BE2C (cell line): ENCODE measurements around the gene IGLL5.
"Not testable (repeated sequence)": the region's sequence is repeated elsewhere in the genome, so short reads cannot be mapped to it uniquely, and the experiment has no call there.

Experiments used
- DNase-seq: peaks from one replicate; pipeline ENCODE4 v3.0.0-alpha.2; 2020
- H3K27me3 ChIP-seq: fragments of 250-450 bp; sonication (Bioruptor Pico); 2 replicates; pipeline ENCODE4 v1.5.1; 2020; ENCODE audit warnings: mild to moderate bottlenecking
- H3K36me3 ChIP-seq: fragments of 250-450 bp; sonication (Bioruptor Pico); 2 replicates; pipeline ENCODE4 v1.5.1; 2020; ENCODE audit warnings: mild to moderate bottlenecking
- H3K4me1 ChIP-seq: fragments of 250-450 bp; sonication (Bioruptor Pico); 2 replicates; pipeline ENCODE4 v1.5.1; 2020
- H3K4me3 ChIP-seq: 2 replicates; pipeline ENCODE4 v1.5.1; 2011; ENCODE audit warnings: low read depth, low read length
- H3K9me3 ChIP-seq: fragments of 250-450 bp; sonication (Bioruptor Pico); 2 replicates; pipeline ENCODE4 v1.5.1; 2020
- TF ChIP-seq, protein P1 (sequence below): IDR thresholded peaks from 2 replicates; pipeline ENCODE4 v1.5.1; 2012; ENCODE audit warnings: mild to moderate bottlenecking, low read depth, low read length

The IGLL5 gene

DNA sequence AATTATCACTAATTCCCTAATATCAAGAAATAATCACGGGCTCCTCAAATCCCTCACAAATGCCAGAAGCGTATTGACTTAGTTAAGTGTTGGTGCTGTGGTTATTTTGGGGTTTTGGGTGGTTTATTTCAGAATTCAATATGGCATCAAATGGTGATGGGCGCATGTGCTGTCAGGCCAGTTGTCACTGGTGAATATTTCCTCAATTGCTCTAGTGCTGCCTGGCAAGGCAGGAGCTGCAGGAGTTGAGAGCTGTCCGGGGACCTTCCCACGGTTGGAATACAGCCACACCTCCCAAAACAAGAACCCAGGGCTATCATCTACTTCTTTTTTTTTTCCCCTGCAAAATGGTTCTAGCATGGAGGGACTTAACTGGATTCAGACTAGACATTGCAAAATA, 10.3 kb downstream of the IGLL5 start:
- no peaks in the 10 kb centered on the region for H3K9me3 ChIP-seq
- H3K4me3 ChIP-seq, result no peak overlapping the region
- H3K36me3 ChIP-seq, result no peaks in the 10 kb centered on the region
- no peak for DNase-seq
- H3K4me1 ChIP-seq, result no peaks in the 10 kb centered on the region
- peaks cover 4% of the 10 kb centered on the region; the same call in 1 of the 2 replicates for H3K27me3 ChIP-seq
- TF ChIP-seq, protein P1, sequence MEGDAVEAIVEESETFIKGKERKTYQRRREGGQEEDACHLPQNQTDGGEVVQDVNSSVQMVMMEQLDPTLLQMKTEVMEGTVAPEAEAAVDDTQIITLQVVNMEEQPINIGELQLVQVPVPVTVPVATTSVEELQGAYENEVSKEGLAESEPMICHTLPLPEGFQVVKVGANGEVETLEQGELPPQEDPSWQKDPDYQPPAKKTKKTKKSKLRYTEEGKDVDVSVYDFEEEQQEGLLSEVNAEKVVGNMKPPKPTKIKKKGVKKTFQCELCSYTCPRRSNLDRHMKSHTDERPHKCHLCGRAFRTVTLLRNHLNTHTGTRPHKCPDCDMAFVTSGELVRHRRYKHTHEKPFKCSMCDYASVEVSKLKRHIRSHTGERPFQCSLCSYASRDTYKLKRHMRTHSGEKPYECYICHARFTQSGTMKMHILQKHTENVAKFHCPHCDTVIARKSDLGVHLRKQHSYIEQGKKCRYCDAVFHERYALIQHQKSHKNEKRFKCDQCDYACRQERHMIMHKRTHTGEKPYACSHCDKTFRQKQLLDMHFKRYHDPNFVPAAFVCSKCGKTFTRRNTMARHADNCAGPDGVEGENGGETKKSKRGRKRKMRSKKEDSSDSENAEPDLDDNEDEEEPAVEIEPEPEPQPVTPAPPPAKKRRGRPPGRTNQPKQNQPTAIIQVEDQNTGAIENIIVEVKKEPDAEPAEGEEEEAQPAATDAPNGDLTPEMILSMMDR, result no peak

DNA sequence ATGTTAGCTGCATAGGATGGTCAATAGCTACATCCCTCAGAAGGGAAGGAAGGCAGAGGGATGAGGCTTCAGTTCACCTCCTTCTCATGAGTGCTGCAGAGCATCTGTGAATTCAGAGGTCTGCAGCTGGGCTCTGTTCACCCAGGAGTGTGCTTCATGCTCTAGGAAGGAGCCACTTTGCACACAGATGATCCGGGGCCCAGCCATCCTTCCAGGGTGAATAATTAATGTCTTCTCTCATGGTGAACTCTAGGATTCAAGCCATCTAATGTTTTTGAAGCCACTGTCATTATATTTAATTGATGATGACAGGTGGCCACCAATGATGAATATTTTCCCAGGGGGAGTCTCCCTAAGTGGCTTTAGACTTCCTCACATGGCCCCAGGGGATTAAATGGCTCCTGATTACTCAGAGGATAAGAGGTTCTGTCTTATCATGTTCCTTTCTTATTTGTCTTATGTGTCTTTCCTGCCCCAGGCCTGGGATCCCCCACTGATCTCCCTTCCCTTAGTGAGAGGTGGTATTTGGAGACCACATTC, 10.9 kb downstream of the IGLL5 start:
- H3K4me1 ChIP-seq, H3K36me3 ChIP-seq, H3K4me3 ChIP-seq, H3K9me3 ChIP-seq, DNase-seq, H3K27me3 ChIP-seq: not testable (repeated sequence)

DNA sequence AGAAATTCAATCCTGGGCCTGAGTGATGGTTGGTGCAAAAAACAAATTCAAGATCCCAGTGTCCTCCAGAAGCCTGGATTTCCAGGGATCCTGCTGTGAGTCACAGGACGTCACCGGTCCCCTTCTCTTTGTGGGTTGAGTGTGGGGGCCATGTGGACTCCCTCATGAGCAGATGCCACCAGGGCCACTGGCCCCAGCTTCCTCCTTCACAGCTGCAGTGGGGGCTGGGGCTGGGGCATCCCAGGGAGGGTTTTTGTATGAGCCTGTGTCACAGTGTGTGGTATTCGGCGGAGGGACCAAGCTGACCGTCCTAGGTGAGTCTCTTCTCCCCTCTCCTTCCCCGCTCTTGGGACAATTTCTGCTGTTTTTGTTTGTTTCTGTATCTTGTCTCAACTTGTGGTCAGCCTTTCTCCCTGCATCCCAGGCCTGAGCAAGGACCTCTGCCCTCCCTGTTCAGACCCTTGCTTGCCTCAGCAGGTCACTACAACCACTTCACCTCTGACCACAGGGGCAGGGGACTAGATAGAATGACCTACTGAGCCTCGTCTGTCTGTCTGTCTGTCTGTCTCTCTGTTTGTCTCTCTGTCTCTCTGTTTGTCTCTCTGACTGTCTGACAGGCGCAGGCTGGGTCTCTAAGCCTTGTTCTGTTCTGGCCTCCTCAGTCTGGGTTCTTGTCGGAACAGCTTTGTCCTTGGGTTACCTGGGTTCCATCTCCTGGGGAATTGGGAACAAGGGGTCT, 11.9 kb downstream of the IGLL5 start:
- H3K9me3 ChIP-seq, H3K4me1 ChIP-seq, DNase-seq, H3K4me3 ChIP-seq, H3K27me3 ChIP-seq, H3K36me3 ChIP-seq: not testable (repeated sequence)

DNA sequence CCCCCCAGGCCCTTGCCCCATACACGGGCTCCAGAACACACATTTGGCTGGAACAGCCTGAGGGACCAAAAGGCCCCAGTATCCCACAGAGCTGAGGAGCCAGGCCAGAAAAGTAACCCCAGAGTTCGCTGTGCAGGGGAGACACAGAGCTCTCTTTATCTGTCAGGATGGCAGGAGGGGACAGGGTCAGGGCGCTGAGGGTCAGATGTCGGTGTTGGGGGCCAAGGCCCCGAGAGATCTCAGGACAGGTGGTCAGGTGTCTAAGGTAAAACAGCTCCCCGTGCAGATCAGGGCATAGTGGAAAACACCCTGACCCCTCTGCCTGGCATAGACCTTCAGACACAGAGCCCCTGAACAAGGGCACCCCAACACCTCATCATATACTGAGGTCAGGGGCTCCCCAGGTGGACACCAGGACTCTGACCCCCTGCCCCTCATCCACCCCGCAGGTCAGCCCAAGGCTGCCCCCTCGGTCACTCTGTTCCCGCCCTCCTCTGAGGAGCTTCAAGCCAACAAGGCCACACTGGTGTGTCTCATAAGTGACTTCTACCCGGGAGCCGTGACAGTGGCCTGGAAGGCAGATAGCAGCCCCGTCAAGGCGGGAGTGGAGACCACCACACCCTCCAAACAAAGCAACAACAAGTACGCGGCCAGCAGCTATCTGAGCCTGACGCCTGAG, 13.1 kb downstream of the IGLL5 start:
- not testable (repeated sequence) for H3K9me3 ChIP-seq, H3K4me3 ChIP-seq, H3K4me1 ChIP-seq, DNase-seq, H3K27me3 ChIP-seq, H3K36me3 ChIP-seq

DNA sequence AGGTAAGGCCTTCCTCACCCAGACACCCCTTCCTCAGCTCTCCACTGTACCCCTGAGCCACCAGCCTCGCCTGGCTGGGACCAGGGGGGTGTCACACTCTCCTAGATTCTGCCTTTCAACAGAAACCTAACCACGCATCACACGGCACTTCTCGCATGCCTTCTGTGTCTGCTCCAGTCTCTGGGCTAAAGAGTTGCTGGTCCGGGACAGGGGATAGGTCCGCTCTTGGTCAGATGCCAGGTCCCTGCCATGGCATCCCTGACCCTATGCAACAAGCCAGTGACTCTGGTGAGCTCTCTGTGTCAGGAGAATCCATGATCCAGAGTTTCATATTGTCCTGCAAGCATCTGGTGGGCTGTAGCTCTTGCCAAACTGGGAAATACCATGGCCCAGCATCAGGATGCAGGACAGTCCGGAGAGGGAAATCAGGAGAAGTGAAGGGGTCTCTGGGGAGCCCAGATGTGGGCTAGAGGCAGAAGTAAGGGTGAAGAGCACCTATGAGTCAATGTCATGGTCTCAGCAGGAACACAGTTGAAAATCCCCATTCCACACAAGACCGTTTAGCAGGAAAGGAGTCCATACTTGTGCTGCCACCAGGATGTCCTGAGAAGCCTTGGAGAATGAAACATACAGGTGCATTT, 14.1 kb downstream of the IGLL5 start:
- H3K36me3 ChIP-seq, result no peaks in the 10 kb centered on the region
- DNase-seq, result no peak
- no peaks in the 10 kb centered on the region for H3K4me1 ChIP-seq
- no peaks in the 10 kb centered on the region for H3K9me3 ChIP-seq
- peaks cover 10% of the 10 kb centered on the region for H3K27me3 ChIP-seq
- TF ChIP-seq, protein P1, result no peak
- H3K4me3 ChIP-seq, result no peak overlapping the region

DNA sequence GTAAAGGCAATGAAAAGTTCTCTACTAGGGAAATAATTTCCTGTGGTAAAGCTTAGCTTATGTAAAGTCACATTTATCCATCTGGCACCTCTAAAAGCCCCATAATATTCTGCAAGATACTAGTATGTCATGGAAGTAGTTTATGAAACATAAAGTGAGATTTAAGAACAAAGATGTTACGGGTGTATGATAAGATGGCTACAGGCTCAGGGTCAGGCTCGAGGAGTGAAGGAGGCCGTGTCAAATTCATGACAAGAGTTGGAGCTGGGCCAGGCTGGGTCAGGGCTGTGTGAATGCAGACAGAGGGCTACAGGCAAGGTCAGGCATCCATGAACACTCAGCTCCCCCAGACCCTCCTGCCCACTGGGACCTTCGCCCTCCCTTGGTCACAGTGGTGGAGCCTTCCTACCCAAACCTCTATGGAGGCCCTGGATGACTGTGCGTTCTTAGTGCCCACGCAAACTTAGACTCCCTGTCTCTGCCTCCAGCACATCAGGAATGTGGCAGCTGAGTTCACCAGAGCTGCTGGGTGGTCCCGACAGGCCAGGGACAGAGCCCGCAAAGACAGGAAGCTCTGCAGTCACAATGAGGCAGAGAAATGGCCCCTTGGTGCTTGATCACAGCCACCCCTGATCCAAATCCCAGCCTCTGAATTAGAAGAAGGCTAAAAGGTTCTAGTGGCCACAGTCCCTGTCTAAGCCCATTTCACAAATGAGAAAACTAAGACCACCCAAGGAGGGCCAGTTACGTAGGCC, 14.8 kb downstream of the IGLL5 start:
- no peaks in the 10 kb centered on the region for H3K36me3 ChIP-seq
- H3K9me3 ChIP-seq, result no peaks in the 10 kb centered on the region
- no peaks in the 10 kb centered on the region for H3K4me1 ChIP-seq
- peaks cover 17% of the 10 kb centered on the region for H3K27me3 ChIP-seq
- no peak for DNase-seq
- TF ChIP-seq, protein P1, result no peak
- H3K4me3 ChIP-seq, result no peak overlapping the region

DNA sequence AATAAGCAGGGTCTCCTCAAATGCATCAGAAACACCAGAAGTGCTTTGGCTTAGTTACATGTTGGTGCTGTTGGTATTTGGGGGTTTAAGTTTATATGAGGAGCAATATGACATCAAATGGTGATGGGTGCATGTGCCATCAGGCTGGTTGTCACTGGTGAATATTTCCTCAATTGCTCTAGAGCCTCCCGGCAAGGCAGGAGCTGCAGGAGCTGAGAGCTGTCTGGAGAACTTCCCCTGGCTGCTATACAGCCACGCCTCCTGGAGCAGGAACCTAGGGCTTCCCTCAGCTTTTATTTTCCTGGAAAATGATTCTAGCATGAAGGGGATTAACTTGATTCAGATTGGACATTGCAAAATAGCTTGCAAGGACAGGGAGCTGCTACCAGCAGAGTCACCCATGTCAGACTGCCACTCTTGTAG, 15.8 kb downstream of the IGLL5 start:
- no peak overlapping the region for H3K4me3 ChIP-seq
- H3K36me3 ChIP-seq, result no peaks in the 10 kb centered on the region
- no peaks in the 10 kb centered on the region for H3K9me3 ChIP-seq
- DNase-seq, result no peak
- H3K27me3 ChIP-seq, result peaks cover 25% of the 10 kb centered on the region
- H3K4me1 ChIP-seq, result no peaks in the 10 kb centered on the region
- TF ChIP-seq, protein P1, result no peak

DNA sequence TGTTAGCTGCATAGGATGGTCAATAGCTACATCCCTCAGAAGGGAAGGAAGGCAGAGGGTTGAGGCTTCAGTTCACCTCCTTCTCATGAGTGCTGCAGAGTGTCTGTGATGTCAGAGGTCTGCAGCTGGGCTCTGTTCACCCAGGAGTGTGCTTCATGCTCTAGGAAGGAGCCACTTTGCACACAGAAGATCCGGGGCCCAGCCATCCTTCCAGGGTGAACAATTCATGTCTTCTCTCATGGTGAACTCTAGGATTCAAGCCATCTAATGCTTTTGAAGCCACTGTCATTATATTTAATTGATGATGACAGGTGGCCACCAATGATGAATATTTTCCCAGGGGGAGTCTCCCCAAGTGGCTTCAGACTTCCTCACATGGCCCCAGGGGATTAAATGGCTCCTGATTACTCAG, 16.2 kb downstream of the IGLL5 start:
- not testable (repeated sequence) for H3K9me3 ChIP-seq, H3K4me1 ChIP-seq, H3K36me3 ChIP-seq, H3K4me3 ChIP-seq, DNase-seq
- H3K27me3 ChIP-seq, result peaks cover 29% of the 10 kb centered on the region

DNA sequence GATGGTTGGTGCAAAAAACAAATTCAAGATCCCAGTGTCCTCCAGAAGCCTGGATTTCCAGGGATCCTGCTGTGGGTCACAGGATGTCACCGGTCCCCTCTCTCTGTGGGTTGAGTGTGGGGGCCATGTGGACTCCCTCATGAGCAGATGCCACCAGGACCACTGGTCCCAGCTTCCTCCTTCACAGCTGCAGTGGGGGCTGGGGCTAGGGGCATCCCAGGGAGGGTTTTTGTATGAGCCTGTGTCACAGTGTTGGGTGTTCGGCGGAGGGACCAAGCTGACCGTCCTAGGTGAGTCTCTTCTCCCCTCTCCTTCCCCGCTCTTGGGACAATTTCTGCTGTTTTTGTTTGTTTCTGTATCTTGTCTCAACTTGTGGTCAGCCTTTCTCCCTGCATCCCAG, 17.1 kb downstream of the IGLL5 start:
- H3K4me3 ChIP-seq, DNase-seq, H3K4me1 ChIP-seq, H3K36me3 ChIP-seq, H3K9me3 ChIP-seq: not testable (repeated sequence)
- H3K27me3 ChIP-seq, result peaks cover 34% of the 10 kb centered on the region

DNA sequence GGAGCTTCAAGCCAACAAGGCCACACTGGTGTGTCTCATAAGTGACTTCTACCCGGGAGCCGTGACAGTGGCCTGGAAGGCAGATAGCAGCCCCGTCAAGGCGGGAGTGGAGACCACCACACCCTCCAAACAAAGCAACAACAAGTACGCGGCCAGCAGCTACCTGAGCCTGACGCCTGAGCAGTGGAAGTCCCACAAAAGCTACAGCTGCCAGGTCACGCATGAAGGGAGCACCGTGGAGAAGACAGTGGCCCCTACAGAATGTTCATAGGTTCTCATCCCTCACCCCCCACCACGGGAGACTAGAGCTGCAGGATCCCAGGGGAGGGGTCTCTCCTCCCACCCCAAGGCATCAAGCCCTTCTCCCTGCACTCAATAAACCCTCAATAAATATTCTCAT, 18.8 kb downstream of the IGLL5 start:
- DNase-seq, H3K4me1 ChIP-seq, H3K4me3 ChIP-seq, H3K36me3 ChIP-seq, H3K9me3 ChIP-seq: not testable (repeated sequence)
- peaks cover 46% of the 10 kb centered on the region for H3K27me3 ChIP-seq
